ENCODE results near the gene MCMBP.
"Not testable (repeated sequence)": the region's sequence is repeated elsewhere in the genome, so short reads cannot be mapped to it uniquely, and the experiment has no call there.

Gene MCMBP

DNA sequence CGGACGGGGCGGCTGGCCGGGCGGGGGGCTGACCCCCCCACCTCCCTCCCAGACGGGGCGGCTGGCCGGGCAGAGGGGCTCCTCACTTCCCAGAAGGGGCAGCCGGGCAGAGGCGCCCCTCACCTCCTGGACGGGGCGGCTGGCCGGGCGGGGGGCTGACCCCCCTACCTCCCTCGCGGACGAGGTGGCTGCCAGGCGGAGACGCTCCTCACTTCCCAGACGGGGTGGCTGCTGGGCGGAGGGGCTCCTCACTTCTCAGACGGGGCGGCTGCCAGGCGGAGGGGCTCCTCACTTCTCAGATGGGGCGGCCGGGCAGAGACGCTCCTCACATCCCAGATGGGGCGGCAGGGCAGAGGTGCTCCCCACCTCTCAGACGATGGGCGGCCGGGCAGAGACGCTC is 77.5 kb downstream of the MCMBP start:
- in situ Hi-C loops (cut with MboI; ENCODE audit: low sequenced_read_pairs), result not testable (repeated sequence)

DNA sequence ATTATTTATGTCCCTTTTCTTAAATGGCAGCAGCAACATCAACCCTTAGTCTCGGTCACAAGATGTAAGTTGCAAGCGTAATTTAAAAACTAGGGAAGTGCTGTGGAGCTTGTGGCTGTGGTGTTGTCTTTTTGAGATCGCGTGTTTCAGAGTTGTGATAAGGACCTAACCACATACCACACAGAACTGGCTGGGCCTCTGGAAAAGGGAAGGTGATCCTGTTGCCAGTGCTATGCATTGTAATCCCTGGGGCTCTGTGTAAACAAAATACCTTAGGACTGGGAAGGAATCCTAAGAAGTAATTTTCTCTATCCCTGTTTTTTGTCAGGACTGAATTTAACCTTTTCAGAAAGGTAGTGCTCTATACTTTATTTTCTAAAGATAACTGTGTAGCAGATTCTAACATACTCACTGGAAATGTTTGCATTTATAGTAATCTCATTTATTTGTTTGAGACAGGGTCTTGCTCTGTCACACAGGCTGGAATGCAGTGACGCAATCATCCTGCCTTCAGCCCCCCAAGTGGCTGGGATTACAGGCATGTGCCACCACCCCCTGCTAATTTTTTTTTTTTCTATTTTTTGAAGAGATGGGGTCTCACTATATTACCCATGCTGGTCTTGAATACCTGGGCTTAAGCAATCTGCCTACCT is 86.4 kb downstream of the MCMBP start:
- in situ Hi-C loops (cut with MboI; ENCODE audit: low sequenced_read_pairs), result no loop called here

DNA sequence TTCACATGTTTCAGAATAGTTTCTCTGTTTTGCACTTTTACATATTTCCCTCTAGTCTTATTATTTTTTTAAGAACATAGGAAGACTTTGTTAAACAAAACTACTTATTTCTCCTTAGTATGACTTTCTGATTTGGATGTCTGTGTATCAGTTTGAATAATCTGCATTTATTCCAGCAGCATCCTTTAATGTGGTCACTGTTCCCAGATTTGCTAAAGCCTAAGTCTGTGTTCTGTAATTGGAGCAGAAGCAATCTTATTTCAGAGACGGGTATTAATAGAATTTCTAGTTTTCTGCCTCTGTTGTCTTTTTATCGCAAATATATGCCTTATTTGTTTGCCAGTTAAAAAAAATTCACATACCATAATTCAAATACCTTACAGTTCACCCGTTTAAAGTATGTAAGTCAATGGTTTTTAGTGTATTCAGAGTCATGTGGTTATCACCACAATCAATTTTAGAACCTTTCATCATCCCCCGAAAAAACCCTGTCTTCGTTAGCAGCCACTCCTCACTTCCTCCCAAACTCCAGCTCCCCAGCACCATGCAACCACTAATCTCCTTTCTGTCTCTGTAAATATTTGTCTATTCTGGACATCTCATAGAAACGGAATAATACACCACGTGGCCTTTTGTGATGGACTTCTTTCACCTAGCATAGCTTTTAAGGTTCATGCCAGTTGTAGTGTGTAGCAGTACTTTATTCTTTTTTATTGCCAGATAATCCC is 88.1 kb downstream of the MCMBP start:
- in situ Hi-C loops (cut with MboI; ENCODE audit: low sequenced_read_pairs), result no loop called here

DNA sequence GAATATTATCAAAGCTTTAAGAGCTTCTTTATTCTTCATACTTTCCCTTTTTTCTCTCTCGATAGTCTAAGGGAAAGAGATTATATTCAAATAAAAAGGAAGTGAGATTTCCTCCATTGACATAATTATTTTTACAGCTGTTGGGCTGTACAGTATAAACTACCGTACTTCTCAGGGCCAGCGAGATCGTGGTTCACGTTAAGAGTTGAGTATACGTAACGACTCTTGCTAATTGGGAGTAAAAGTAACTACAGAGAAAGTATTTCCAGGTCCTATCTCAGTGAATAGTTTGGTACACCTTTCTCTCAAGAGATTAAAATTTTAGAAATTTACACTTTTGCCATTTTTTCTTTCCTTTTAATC is 89.0 kb downstream of the MCMBP start:
- in situ Hi-C loops (cut with MboI; ENCODE audit: low sequenced_read_pairs), result no loop called here

DNA sequence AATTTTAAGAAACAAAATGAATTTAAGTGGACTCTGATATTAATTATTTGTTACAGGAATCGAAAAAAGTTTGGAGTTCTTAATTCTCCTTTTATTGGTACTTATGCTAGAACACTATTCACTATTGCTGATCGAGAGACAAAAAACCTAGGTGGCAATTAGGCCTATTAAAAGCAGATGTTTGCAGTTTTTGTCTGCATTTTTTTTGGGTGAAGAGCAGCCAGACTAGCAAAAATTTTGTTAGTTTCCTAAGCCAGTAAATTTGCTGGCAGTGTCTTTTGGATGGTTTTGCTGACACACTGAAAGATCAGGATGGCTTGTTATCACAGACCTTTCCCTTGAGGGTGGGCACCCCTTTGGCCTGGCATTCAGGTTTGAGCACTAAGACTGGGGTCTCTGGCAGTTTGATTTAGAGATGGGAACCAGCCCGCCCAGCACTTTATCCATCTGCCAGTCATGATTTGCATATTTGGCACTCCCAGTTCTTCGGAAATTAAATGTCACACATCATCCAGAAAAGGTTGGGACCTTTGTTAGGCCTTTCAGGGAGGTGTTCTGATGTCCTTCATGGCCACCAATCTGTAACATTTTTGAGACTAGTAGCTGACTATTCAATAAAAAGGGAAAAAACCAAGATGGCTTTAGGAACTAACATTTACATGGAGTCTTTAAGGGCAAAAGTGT is 89.5 kb downstream of the MCMBP start:
- in situ Hi-C loops (cut with MboI; ENCODE audit: low sequenced_read_pairs), result no loop called here

DNA sequence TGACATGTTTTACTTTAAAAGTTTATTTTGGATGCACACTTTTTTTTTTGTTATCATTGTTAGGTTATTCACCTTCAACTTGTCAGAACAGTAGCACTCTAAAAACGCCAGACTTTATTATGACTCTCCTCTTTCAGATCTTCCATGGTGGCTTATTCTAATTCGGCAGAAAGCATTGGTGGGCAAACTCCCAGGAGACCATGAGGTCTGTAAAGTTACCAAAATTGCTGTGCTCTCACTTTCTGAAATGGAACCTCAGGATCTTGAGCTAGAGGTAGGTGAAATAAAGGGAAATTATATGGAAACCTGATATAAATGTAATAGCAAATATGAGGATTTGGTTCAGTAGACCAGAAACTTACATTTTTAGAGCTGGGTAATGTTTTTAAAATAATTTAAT is 91.1 kb downstream of the MCMBP start:
- in situ Hi-C loops (cut with MboI; ENCODE audit: low sequenced_read_pairs), result no loop called here

DNA sequence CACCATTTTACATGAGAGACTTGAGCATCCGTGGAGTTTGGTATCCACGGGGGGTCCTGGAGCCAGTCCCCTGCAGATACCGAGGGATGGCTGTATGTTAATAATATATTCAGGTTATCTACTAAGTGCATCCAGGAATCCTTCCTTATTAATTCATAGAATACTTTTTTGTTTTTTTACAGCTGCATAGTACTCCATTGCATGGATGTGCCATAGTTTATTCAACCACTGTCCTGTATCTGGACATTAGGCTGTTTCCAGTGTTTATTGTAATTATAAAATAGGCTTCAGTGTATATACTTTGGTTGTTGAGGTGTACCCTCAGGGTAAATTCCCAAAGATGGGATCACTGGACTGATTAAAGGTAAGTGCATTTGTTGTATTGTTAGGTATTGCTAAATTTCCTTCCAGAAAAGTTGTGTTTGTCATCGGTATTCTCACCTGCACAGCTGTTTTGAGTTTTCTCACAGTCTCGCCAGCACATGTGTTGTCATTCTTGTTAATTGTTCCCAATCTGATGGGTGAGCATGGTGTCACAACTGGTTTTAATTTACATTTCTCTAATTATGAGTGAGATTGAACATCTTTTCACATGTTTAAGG is 91.7 kb downstream of the MCMBP start:
- in situ Hi-C loops (cut with MboI; ENCODE audit: low sequenced_read_pairs), result no loop called here

Data from HL-60/S4 (cell line).